ENCODE results near the gene IL15RA.
"Not testable (repeated sequence)": the region's sequence is repeated elsewhere in the genome, so short reads cannot be mapped to it uniquely, and the experiment has no call there.

IL15RA gene

DNA sequence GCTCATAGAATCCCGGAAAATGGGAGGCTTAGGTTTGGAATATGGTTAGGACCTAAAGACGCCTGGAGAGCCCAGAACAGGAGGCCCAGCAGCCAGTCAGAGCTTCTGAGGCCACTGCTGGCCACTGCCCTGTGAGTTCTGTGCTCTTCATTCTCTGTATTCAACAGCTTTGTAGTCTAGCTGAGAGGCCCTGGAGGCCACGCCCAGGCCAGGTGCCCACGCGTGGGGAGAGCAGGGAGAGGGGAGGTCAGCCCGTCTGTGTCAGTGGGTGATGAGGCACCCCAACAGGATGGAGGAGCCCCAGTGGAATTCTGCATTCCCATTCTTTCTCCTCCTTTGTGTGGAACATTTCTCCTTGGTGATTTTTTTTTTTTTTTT lies 29.1 kb downstream of the IL15RA start:
- Histone ChIP-seq H3K4me3 (ENCODE audit: low read depth, low read length) (no peak overlapping the region), H3K9me3 (ENCODE audit: control insufficient read depth, low read length) (no peaks in the 10 kb centered on the region), H3K4me1 (no peaks in the 10 kb centered on the region), H2AFZ (no peak overlapping the region), H3K79me2 (no peaks in the 10 kb centered on the region), H3K27ac (no peak overlapping the region), H3K36me3 (ENCODE audit: control insufficient read depth, insufficient read depth, low read length) (no peaks in the 10 kb centered on the region), H3K27me3 (ENCODE audit: control insufficient read depth, insufficient read depth, low read length) (no peaks in the 10 kb centered on the region), H3K4me2 (ENCODE audit: low read length) (no peak overlapping the region), H3K9ac (no peak overlapping the region)
- TF ChIP-seq, protein P1, sequence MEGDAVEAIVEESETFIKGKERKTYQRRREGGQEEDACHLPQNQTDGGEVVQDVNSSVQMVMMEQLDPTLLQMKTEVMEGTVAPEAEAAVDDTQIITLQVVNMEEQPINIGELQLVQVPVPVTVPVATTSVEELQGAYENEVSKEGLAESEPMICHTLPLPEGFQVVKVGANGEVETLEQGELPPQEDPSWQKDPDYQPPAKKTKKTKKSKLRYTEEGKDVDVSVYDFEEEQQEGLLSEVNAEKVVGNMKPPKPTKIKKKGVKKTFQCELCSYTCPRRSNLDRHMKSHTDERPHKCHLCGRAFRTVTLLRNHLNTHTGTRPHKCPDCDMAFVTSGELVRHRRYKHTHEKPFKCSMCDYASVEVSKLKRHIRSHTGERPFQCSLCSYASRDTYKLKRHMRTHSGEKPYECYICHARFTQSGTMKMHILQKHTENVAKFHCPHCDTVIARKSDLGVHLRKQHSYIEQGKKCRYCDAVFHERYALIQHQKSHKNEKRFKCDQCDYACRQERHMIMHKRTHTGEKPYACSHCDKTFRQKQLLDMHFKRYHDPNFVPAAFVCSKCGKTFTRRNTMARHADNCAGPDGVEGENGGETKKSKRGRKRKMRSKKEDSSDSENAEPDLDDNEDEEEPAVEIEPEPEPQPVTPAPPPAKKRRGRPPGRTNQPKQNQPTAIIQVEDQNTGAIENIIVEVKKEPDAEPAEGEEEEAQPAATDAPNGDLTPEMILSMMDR (IDR thresholded peaks at IDR 0.05): no peak

DNA sequence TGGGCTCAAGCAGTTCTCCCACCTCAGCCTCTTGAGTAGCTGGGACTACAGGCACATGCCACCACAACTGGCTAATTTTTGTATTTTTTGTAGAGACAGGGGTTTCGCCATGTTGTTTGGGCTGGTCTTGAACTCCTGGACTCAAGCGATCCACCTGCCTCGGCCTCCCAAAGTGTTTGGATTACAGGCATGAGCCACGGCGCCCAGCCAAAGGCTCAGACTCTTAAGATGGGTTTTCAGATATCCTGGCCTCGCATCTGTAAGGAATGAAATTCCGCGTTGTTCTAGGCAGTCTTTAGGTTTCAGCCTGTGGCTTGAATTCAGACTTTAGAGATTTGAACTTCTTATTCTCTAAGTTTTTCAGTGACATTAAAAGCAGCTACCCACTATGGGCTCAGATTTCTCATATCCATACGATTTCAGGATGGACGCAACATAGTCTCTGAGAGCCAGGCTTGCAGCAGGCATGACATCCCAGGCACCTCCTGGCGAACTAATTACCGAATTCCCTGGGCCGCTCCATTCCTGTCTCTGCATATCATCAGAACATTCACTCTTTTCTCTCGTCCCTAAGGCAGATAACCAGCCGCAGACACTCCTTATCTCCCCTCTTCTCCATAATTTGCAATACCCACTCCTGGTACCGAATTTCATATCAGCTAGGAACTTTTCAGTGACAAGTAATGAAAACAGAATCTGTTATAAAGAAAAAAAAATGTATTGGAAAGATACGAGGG lies 29.7 kb downstream of the IL15RA start:
- H3K4me3 ChIP-seq (ENCODE audit: low read depth, low read length): no peak overlapping the region

DNA sequence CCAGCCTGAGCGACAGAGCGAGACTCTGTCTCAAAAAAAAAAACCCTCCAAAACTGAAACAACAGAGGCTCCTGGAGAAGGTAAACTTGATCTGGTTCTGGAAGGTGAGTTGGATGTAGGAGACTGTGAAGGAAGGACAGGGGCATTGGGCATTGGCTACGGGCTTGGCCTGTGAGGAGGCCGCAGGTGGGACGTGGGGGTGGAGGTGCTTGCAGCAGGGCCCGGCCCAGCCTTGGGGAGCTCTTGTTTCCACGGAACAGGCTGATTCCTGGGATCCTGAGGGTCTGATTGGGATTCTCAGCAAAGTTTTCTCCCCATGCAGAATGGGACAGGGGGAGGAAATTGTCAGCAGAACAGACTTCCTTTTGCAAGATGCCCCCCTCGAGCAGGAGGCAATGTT lies 30.6 kb downstream of the IL15RA start:
- Histone ChIP-seq H3K27me3 (ENCODE audit: control insufficient read depth, insufficient read depth, low read length) (no peaks in the 10 kb centered on the region), H3K4me3 (ENCODE audit: low read depth, low read length) (no peak overlapping the region), H3K4me1 (no peaks in the 10 kb centered on the region), H3K4me2 (ENCODE audit: low read length) (no peak overlapping the region), H3K36me3 (ENCODE audit: control insufficient read depth, insufficient read depth, low read length) (no peaks in the 10 kb centered on the region), H2AFZ (no peak overlapping the region), H3K79me2 (no peaks in the 10 kb centered on the region), H3K27ac (peak overlapping the region; percentile 87), H3K9me3 (ENCODE audit: control insufficient read depth, low read length) (no peaks in the 10 kb centered on the region), H3K9ac (no peak overlapping the region)
- TF ChIP-seq, protein P1 (IDR thresholded peaks at IDR 0.05): no peak

More for the DNA sequence above, 29.7 kb downstream of the IL15RA start:
- Histone ChIP-seq H3K4me1 (no peaks in the 10 kb centered on the region), H3K9me3 (ENCODE audit: control insufficient read depth, low read length) (no peaks in the 10 kb centered on the region), H3K27ac (no peak overlapping the region), H3K9ac (no peak overlapping the region), H3K27me3 (ENCODE audit: control insufficient read depth, insufficient read depth, low read length) (no peaks in the 10 kb centered on the region), H3K4me2 (ENCODE audit: low read length) (no peak overlapping the region), H3K79me2 (no peaks in the 10 kb centered on the region), H2AFZ (no peak overlapping the region), H3K36me3 (ENCODE audit: control insufficient read depth, insufficient read depth, low read length) (no peaks in the 10 kb centered on the region)
- TF ChIP-seq, protein P1 (IDR thresholded peaks at IDR 0.05): no peak

DNA sequence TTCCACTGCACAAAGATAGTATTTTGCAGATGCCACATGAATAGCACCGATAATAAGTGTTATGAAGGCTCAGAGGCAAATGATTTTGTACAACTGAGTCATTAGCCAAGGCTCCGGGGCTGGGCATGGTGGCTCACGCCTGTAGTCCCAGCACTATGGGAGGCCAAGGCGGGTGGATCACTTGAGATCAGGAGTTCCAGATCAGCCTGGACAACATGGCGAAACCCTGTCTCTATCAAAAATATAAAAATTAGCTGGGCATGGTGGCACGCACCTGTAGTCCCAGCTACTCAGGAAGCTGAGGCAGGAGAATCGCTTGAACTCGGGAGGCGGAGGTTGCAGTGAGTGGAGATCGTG lies 30.9 kb downstream of the IL15RA start:
- not testable (repeated sequence) for H3K4me3 ChIP-seq (ENCODE audit: low read depth, low read length); H3K36me3 ChIP-seq (ENCODE audit: control insufficient read depth, insufficient read depth, low read length); H3K79me2 ChIP-seq; H3K4me1 ChIP-seq; H3K4me2 ChIP-seq (ENCODE audit: low read length); H3K9me3 ChIP-seq (ENCODE audit: control insufficient read depth, low read length); H2AFZ ChIP-seq; H3K9ac ChIP-seq; H3K27me3 ChIP-seq (ENCODE audit: control insufficient read depth, insufficient read depth, low read length)
- peak overlapping the region; percentile 87 for H3K27ac ChIP-seq

DNA sequence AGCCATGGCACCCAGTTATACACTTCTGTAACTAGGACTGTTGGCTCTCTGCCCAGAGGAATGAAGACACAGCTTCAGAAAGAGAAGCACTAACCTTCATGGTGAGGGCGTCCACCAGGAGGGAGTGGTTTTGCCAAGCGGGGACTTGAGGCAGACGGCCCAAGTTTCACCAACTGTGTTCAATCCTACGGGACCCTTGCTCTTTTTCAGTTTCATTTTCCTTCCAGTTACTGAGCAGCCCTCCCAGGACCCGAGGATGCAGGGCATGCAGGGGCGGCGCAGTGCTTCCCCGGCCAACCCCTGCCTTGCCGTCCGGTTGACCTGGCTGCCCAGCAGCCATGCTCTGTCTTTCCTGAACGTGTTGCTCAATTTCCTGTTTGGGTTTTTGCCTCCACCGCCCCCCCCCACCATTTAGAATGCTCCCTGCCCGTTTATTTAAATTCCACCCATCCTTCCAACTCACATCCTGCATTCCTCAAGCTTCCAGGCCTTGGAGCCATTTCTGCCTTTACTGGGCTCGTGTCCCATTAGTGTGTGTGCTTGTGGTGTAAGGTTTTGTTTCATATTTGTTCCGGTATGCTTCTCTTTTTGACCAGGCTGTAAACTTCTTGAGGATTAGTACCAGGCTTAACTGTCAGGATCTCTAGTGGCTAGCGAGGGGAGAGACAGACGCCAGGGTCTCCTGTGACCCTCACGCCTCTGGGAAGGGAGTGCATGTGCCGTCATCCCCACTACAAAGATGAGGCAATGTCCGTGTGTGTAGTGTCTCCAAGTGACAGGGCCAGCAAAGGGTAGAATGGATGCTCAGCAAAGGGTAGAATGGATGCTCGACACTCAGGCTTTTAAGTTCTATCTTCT lies 31.6 kb downstream of the IL15RA start:
- TF ChIP-seq, protein P1 (IDR thresholded peaks at IDR 0.05): no peak
- Histone ChIP-seq H3K36me3 (ENCODE audit: control insufficient read depth, insufficient read depth, low read length) (no peaks in the 10 kb centered on the region), H3K27ac (peak overlapping the region; percentile 87), H3K4me2 (ENCODE audit: low read length) (peak overlapping the region; percentile 11), H3K4me3 (ENCODE audit: low read depth, low read length) (peak overlapping the region; percentile 18), H3K27me3 (ENCODE audit: control insufficient read depth, insufficient read depth, low read length) (no peaks in the 10 kb centered on the region), H3K4me1 (no peaks in the 10 kb centered on the region), H3K9ac (no peak overlapping the region), H3K79me2 (no peaks in the 10 kb centered on the region), H3K9me3 (ENCODE audit: control insufficient read depth, low read length) (no peaks in the 10 kb centered on the region), H2AFZ (no peak overlapping the region)
